Kidney (tissue), 14 donors: ENCODE measurements around the gene VPS8. TPM values are rescaled to one million over a fixed set of nuclear protein-coding genes. Genes with fewer than 3 reads are reported as not detected.
A peak's percentile ranks its signal among the peaks of the same experiment; 100 is the strongest.

Experiments
- DNase-seq, 5 donors: peaks; one replicate each; pipeline ENCODE4 v3.0.0-alpha.2; 2013 to 2020
- FAIRE-seq: peaks from 2 replicates; lab custom pipeline; 2012; peaks lifted over from hg19 to GRCh38; lab: Jason Lieb, UNC
- H3K27ac ChIP-seq, 2 donors: one replicate each; pipeline ENCODE4 v1.7.0; 2013; ENCODE audit warnings: low read depth in 2 of 2, low read length in 2 of 2, inconsistent platforms in 1 of 2
- H3K27me3 ChIP-seq: one replicate; pipeline ENCODE4 v1.7.1; 2013; ENCODE audit warnings: low read length, inconsistent platforms; ENCODE audit not compliant: control insufficient read depth, insufficient read depth
- H3K36me3 ChIP-seq, 3 donors: one replicate each; pipeline versions ENCODE4 v1.7.0 to v1.7.1; 2013; ENCODE audit warnings: low read length in 3 of 3, control low read depth in 1 of 3, inconsistent platforms in 1 of 3; ENCODE audit not compliant: insufficient read depth in 3 of 3, control insufficient read depth in 2 of 3
- H3K4me1 ChIP-seq, 3 donors: one replicate each; pipeline versions ENCODE4 v1.7.0 to v1.7.1; 2013; ENCODE audit warnings: low read length in 3 of 3, inconsistent platforms in 1 of 3, low read depth in 1 of 3; ENCODE audit not compliant: control insufficient read depth in 2 of 3, insufficient read depth in 2 of 3
- H3K4me3 ChIP-seq, 3 donors: one replicate each; pipeline versions ENCODE4 v1.7.0 to v1.8.1; 2013; ENCODE audit warnings: low read length in 3 of 3, control low read depth in 1 of 3, inconsistent platforms in 1 of 3
- H3K9ac ChIP-seq, 3 donors: one replicate each; pipeline versions ENCODE4 v1.7.0 to v1.7.1; 2013; ENCODE audit warnings: low read length in 3 of 3, control low read depth in 1 of 3, inconsistent platforms in 1 of 3
- H3K9me3 ChIP-seq, 3 donors: one replicate each; pipeline versions ENCODE4 v1.7.0 to v1.7.1; 2013; ENCODE audit warnings: low read length in 3 of 3, control low read depth in 1 of 3, inconsistent platforms in 1 of 3; ENCODE audit not compliant: control insufficient read depth in 2 of 3, insufficient read depth in 1 of 3
- CTCF ChIP-seq: IDR thresholded peaks from 3 replicates; pipeline ENCODE4 v1.5.1; 2012; ENCODE audit warnings: mild to moderate bottlenecking, moderate library complexity, borderline replicate concordance; ENCODE audit not compliant: insufficient read depth; ENCODE audit errors: extremely low read depth
- intact Hi-C: fragments of 100-400 bp; cut with DNase I; formaldehyde crosslinking; loops from one replicate; pipeline ENCODE4 v1.11.1; 2022
- polyA plus RNA-seq: library from polyadenylated mRNA; stranded (reverse); fragments of 350-450 nt; fragmentation: Illumina TruSeq; extraction: RNeasy Lipid Tissue Mini Kit (QIAGEN cat#74804); gene quantifications from one replicate; pipeline ENCODE4 v1.2.3, GENCODE V29; 2014; ENCODE audit warnings: low read depth, low replicate concordance; ENCODE audit not compliant: insufficient read depth
- total RNA-seq: library from RNA; stranded (reverse); fragmentation: NEBNext Ultra II Directional; extraction: Animal tissue kit (Norgen Biotek cat#: 25700); gene quantifications from one replicate; pipeline ENCODE4 v1.2.1, GENCODE V29; 2021
- donor health status: control.
- donor health status: control.
- donor health status: control.
- donor health status: control.
- donor health status: control.
- donor health status: DM: yes; HTN: yes; CAD: no.
- donor health status: Normal renal cell carcinoma (clear cell type).

Gene VPS8
- total and polyA plus RNA-seq, 2 donors from 2014 or later: 10.8 to 55.0 TPM

- Histone ChIP-seq H3K9ac (no peak overlapping the region), H3K27ac (no peak overlapping the region), H3K4me1 (no peaks in the 10 kb centered on the region), H3K9me3 (no peaks in the 10 kb centered on the region), H3K27me3 (no peaks in the 10 kb centered on the region), H3K4me3 (no peak overlapping the region), H3K36me3 (no peaks in the 10 kb centered on the region)
- intact Hi-C loops: no loop called here
- TF ChIP-seq CTCF: no peak
- DNase-seq (peak in 1 of 5 donors; percentile 49), FAIRE-seq (no peak)
Measured at GRCh38 chr3:184767377-184767776, 44.6 kb upstream of the VPS8 start.

- Histone ChIP-seq H3K4me3 (no peak overlapping the region), H3K9ac (no peak overlapping the region), H3K27me3 (no peaks in the 10 kb centered on the region), H3K9me3 (no peaks in the 10 kb centered on the region), H3K36me3 (no peaks in the 10 kb centered on the region), H3K4me1 (no peaks in the 10 kb centered on the region), H3K27ac (no peak overlapping the region)
- peak in 1 of 5 donors; percentile 30 for DNase-seq
- intact Hi-C loops: no loop called here
- TF ChIP-seq CTCF: no peak
- FAIRE-seq: no peak
Measured at GRCh38 chr3:184769382-184770170, 42.4 kb upstream of the VPS8 start.

GRCh38 chr3:184770541-184770940 is 41.4 kb upstream of the VPS8 start:
- H3K4me3 ChIP-seq: no peak overlapping the region
- no peak overlapping the region for H3K9ac ChIP-seq
- no peaks in the 10 kb centered on the region for H3K9me3 ChIP-seq
- H3K36me3 ChIP-seq: no peaks in the 10 kb centered on the region
- H3K27ac ChIP-seq: no peak overlapping the region
- no peak for FAIRE-seq
- intact Hi-C loops: no loop called here
- no peaks in the 10 kb centered on the region for H3K27me3 ChIP-seq
- TF ChIP-seq CTCF: no peak
- no peaks in the 10 kb centered on the region for H3K4me1 ChIP-seq
- DNase-seq: peak in 1 of 5 donors; percentile 39
